GM12801 (cell line): ENCODE results near the gene LEMD3.

Source experiments
- CTCF ChIP-seq: IDR thresholded peaks from one replicate; pipeline ENCODE4 v1.5.1; 2011; ENCODE audit warnings: control low read depth; ENCODE audit not compliant: insufficient read length; ENCODE audit errors: extremely low read depth

The LEMD3 gene

DNA sequence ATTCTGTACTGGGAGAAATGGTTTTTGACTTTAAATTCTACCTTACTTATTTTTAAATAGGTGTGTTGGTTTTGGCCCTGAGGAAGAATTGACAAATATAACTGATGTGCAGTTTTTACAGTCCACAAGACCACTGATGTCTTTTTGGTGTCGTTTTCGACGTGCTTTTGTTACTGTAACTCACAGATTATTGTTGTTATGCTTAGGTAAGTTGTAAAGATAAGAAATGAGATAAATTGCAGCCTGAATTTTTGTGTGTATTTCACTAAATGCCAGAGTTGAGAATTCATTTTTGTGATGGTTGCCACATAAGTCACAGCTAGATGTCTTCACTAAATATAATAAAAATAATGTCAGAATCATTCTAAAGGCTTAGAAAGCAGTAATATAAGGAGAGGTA is 69.2 kb downstream of the LEMD3 start:
- TF ChIP-seq CTCF = no peak

DNA sequence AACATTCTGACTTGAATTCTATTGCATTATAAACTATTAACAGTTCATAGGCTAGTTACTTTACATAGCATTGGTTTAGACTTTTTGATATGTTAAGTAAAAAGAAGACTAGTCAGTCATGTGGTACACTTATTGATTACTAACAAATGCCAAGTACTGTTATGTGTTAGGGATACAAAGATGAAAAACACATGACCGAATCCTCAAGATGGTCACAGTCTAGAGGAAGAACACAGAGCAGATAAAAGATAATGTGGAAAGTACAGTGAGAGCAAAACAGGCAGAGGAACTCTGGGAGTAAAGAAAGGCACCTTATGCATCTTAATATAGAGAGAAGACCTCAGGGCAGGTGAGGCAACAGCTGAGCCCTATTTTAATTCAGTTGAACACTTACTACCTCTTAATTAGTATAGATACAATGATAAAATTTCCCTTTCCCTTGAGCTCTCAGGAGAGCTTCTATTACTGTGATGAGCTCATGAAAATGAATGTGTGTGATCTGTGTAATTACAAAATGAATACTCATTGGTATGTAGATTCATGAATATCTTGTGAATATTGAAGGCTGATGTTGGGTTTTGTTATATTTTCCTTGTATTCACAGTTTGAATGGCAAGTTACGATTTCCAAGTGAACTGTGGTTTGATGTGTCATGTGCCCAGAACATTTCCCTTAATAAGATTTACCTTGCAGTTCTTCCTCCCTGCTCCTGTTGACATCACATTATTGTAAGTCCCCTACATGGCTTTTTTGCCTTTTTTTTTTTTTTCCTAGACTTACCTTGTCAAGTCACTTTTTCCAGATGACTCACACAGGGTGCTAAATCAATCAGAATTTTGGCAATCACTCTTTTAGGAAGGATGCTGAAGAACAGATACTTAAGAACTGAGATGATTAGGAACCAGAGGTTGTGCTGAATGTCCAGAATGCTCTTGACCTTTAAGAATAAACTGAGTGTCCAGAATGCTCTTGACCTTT is 79.6 kb downstream of the LEMD3 start:
- no peak for TF ChIP-seq CTCF

- TF ChIP-seq CTCF = no peak
Measured at GRCh38 chr12:65252515-65252914, 83.1 kb downstream of the LEMD3 start.

DNA sequence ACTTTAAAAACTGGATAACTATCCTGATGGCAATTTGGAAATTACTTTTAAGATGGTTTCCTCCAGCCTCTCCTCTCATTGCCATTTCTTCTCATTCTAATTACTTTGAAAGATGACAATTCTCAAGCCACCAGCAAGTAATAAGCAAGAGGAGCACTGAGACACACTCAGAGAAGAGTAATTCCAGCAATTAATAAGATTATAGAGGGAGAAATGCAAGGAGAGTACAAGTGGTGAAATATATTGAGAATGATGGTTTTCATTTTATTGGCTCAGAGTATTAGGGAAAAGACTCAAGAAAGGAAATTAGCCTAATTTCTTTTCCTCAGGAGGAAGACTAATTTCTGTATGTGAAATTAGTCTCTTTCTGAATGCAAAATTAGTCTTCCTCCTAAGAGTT is 88.6 kb downstream of the LEMD3 start:
- no peak for TF ChIP-seq CTCF

DNA sequence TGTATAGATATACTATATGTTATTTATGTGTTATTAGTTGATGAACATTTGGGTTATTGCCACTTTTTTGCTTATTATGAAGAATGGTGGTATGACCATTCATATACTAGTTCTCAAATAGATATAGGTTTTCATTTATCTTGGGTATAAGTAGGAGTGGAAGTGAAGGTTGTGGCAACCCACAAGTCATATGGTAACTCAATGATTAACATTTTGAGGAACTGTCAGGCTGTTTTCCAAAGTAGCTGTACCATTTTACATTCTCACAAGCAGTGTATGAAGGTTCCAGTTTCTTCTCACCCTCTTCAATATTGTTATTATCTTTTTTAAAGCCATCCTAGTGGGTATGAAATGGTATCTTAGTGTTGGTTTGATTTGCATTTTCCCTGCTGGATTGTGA is 90.1 kb downstream of the LEMD3 start:
- no peak for TF ChIP-seq CTCF

DNA sequence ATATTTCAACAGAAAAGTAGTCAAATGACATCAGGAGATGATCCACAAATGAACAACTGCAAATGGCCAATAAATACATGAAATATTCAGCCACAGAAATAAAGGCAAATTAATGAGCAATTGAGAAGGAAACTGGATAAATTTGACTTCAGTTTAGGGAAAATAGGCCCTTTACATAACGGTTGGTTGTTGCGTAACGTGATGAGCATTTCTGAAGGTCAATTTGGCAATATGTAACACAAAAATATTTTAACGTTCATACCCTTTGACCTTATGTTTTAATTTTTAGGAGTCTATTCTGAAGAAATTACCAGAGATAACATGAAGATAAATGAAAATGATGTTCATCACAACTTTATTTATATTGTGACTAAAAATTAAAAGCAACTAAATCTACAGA is 94.4 kb downstream of the LEMD3 start:
- no peak for TF ChIP-seq CTCF

DNA sequence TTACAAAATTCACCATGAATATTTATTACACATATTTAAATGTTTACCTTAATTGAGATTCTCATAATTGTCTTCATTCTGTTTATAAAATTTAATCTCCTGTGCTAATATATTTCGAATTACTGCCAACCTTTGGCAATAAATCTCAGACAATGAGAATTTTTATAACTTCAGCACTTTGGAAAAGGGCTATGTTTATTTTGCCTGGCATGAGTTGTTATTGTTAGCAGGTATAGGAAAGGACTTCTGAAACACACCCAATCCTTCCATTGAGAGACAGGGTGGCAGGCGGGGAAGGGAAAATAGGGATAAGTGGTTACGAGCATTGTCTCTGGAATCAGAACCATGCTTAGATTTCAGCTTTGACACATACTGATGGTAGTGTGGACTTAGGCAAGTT is 97.0 kb downstream of the LEMD3 start:
- no peak for TF ChIP-seq CTCF
